Adipose tissue (tissue), 3 donors: Measurements from ENCODE around the gene CHD1. TPM values are rescaled to one million over a fixed set of nuclear protein-coding genes. Genes with fewer than 3 reads are reported as not detected.

Source experiments
- H3K27ac ChIP-seq: one replicate; pipeline ENCODE4 v1.5.1; 2013; ENCODE audit warnings: low read depth, low read length
- WGBS, 3 donors: extraction: QIAGEN DNeasy Blood & Tissue Kit; methylation state at CpG; one replicate each; pipeline ENCODE4 v1.1.7; 2013; 5-methylcytosine and 5-hydroxymethylcytosine counted together
- polyA plus RNA-seq, 3 donors: library from polyadenylated mRNA; stranded (reverse); fragments of 200-250 nt; gene quantifications; one replicate each; pipeline ENCODE4 v1.2.3, GENCODE V29; 2013
- donor health status: healthy with polysubstance abuse.
- donor health status: Bipolar disorder and iron deficiency.
- donor health status: healthy.

The CHD1 gene
- polyA plus RNA-seq, 3 donors, result 6.7 to 27.3 (median 21.4) TPM

DNA sequence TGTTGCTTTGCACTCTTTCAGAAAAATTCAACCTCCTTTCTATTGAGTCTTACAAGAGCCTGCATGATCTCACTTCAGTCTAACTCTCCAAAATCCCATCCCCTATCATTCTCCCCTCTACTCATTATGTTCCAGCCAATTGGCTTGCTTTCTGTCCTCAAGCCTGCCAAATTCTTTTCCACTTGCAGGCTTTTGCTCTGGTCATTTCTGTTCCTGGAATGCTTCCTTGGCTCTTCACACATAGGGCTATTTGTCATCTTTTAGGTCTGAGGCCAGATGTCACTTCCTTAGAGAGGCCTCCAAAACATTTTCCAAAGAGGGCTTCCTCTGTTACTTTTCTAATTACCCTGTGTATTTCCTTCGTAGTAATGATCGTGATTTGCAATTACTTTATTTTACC is 11.8 kb upstream of the CHD1 start:
- H3K27ac ChIP-seq, result no peak overlapping the region
- 12 to 59% (median 15%) methylated on average over 2 of the region's 2 CpGs for WGBS, 3 donors

DNA sequence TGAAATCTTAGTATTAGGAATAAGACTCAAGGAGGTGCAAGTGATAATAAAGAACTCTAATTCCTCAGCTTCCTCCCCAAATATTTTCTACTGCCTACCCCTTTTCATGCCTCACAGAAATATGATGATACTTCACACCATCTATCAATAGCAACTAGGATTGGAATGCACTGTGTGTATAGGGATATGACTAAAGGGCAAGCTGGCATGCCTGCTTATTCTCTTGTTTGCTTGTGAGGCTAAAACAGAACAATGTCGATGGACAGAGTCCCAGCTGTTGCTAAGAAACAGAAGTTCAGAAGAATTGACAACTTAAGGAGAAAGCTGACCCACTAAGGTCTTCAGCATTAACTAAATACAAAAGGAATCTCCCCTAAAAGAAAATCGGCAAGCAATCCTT is 9.7 kb upstream of the CHD1 start:
- no peak overlapping the region for H3K27ac ChIP-seq
- 23 to 46% (median 40%) methylated on average over 2 of the region's 2 CpGs for WGBS, 3 donors

DNA sequence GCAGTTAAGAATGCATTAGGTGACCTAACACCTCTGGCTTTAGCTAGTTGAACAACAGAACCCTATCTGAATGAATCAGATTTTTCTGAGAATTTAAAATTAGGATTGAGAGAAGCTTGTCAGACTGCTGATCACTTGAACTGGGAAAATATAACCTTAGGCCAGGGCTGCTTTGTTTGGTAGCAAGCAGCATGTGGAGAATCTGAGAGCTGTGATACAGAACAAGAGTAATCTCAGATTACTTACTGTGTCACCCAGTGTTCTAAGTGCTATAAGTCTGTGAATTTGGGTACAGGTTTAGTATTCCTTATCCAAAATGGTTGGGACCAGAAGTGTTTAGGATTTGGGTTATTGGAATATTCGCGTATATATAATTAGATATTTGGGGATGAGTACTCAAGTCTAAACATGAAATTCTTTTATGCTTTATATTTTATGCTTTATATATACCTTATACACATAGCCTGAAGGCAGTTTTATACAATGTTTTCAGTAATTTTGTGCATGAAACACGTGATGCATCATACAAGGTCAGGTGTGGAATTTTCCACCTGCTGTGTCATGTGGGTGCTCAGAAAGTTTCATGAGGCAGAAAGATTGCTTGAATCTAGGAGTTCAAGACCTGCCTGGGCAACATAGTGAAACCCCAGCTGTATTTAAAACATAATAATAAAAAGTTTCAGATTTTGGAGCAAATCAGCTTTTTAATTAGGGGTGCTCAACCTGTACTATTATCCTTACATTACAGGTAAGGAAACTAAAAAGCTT is 8.3 kb upstream of the CHD1 start:
- 78 to 95% (median 90%) methylated on average over 3 of the region's 3 CpGs for WGBS, 3 donors
- no peak overlapping the region for H3K27ac ChIP-seq

DNA sequence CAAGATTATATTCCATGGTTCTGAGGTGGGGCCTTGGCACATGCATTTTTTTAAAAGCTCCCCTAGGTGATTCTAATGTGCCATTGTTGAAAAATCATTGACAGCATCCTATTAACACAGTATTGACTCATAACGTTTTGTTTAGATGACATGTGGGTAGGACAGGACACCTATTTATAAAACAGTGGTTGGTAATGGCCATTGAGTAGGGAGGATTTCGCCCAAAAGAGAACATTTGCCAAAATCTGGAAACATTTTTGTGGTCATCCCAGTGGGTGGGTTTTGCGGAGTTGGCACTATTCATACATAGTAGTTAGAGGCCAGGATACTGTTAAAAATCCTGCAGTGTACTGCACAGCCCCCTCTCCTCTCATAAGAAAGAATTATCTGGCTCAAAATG is 6.4 kb upstream of the CHD1 start:
- no peak overlapping the region for H3K27ac ChIP-seq
- 80 to 86% (median 82%) methylated on average over 3 of the region's 3 CpGs for WGBS, 3 donors

DNA sequence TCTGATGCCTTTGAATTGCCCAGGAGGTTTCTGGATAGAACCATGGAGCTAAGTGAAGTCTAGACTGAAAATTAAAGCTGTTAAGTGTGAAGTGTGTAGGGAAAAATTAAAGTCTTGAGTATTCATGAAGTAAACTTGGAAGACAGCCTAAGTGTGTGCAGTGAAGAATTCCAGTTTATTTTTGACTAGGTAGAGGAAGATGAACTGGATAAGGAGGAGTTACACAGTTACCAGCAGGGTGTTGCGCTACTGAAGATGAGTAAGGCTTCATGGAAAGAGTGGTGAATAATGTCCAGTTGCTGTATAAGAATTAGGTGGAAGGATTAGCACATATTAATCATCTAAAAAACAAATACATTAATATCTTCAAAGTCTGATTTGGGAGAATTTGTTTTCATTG is 5.7 kb upstream of the CHD1 start:
- no peak overlapping the region for H3K27ac ChIP-seq
- WGBS, 3 donors, result 83 to 94% (median 89%) methylated on average over 1 of the region's 1 CpG

DNA sequence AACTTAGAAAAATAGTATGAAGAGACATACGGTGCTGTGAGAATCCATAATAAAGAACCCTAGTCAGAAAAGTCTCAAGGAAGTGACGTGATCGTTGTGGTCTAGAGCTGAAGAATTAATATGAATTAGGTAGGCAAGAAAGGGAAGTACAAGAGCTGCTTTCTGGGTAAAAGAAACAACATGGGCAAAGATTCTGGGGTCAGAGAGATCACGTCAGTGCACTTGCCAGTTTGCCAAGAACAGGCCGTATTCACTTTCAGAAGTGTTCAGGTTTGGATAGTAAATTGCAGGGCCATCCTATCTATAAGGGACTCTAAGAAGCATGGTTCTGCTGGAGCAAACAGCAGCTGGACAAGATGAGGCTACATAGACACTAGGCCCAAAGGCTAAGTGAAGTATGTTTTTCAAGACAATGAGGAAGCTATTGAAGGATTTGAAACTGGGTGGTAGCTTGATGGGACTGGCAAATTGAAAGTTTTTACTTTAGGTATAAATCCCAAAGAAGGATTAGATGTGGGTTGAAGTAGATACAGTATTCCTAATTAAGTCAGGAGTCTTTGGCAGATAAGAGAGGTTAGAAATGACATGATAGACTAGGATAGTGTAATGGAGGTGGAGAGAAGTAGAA is 4.8 kb upstream of the CHD1 start:
- H3K27ac ChIP-seq, result no peak overlapping the region
- WGBS, 3 donors, result 53 to 86% (median 60%) methylated on average over 5 of the region's 5 CpGs

DNA sequence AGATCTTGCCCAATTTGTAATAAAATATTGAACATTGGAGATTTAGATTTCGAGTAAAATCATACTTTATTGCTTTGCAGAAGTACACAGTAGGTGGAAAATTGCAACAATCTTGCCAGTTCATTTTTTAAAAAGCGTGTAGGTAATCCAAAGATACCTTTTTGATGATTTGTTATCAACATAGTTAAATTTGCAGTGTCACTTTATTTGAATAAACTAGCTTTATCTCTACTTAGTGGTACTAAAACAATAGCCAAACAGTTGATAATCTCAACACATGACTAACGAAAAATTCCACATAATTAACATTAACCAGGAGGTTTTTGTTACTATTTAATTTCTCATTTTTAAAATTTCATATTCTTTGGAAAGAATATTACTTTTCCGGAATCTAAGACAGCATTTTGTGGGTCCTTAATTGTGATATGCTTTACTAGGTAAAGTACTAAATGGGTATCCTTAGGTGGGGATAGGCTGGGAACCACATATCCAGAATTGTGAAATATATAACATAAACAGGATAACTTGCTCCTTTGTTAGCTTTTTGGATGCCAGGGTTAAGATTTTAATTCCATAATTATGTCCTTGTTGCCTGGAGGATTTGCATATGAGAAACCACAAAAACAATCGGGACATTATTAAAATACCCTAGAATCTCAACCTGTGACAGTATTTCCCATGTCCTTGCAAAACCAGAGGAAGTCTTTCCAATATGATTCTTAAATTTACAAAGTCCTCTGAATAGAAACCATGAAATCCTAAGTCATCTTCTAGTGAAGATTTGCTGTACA is 2.4 kb upstream of the CHD1 start:
- 54 to 88% (median 86%) methylated on average over 5 of the region's 5 CpGs for WGBS, 3 donors
- no peak overlapping the region for H3K27ac ChIP-seq

DNA sequence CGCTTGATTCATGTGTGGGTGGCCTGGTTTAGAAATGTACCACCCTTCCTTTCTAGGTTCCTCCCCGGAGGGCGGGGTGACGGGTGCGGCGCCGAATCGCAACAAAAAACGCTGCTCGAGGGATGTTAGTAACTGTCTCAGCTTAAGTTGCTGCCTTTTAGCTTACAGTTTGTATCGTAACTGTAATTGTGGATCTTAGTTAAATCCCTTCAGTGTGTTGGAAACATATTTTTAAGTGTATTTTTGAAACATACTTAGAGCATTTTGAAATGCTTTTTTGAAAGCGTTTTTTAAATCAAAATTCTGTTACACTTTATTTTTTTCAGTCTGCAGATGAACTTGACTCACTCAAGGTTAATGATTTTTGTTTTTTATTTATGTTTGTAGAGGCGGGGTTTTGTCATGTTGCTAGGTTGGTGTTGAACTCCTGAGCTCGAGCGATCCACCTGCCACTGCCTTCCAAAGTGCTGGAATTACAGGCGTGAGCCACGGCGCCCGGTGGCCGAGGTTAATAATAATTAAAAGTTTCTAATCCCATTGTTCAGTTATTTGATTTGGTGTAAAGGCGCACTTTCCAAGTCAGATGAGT is 997 bp upstream of the CHD1 start:
- whole genome bisulfite sequencing, 3 donors, result 3 to 12% (median 8%) methylated on average over 21 of the region's 21 CpGs
- peak overlapping the region; percentile 100 for H3K27ac ChIP-seq

DNA sequence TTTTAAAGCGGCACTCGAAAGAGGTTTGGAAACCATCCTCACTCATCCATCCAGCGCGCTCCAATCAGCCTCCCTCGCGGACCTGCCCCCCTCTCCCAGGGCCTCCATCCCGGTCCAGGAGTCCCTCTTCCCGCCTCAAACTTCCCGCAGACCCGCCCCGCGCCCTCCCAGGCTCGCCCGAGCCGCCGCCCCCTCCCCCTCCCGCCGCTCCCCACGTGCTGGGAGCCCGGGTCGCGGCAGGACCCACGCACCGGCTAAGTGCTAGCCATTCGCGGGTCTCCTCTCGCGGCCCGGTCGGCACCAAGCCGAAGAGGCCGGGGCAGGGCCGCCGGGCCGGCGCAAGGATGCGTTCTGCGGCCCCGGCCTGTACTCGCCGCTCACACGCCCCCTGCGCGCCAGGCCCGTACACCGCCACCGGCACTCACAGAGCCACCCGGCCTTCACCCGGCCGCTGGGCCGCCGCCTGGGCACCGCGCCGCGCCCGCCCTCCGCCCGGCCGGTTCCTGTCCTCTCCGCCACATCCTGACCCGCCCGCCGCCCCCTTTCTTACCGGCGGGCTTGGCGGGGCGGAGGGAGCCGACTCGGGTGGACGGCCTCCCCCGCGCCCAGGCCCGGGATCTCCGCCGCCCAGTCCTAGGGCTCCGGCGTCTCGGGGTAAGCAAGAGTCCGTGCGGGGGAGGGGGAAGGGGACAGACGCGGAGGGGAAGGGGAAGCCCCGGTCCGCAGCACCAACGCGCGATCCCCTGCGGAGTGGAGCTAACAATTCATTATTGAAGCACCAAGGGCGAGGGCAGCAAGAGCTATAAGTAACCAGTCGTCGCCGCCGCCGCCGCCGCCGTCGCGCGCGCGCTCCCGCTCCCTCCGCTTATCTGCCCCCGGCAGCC is 576 bp downstream of the CHD1 start:
- 0 to 1% (median 0%) methylated on average over 95 to 106 of the region's 106 CpGs for WGBS, 3 donors
- peak overlapping the region; percentile 94 for H3K27ac ChIP-seq

DNA sequence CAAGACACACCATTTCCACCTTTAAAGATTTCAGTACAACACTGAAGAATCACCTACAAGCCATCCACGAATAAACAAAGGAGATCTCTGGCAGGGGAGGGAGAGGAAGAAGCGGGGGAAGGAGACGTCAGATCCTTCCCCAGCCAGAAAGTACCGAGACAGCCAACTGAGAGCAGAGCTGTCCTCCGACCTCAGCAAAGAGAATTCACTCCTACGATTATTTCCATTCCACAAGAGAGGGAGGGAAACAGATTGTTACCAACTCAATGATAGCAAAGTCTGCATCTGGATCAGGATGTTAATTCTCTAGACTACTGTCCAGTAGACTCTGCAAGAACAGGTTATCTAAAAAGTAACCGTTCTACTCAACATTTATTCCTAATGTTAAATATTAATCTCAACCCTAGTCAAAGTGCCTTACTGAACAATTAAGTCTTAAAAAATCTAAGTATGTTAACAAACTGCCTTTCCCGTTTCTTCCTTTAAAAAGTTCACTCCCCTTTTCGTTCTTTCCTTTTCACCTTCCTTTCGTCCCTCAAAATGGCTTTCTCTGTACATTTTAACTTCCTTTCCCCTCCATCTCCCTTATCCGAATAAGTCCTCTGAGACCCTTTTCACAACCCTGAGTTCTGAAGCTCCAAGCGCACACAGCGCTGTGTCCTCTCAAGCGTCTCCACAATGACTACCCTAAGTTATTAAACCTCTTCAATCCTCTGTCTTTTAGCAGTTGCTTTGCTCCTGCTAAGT is 1.4 kb downstream of the CHD1 start:
- WGBS, 3 donors, result 0 to 1% (median 1%) methylated on average over 14 of the region's 14 CpGs
- peak overlapping the region; percentile 94 for H3K27ac ChIP-seq

DNA sequence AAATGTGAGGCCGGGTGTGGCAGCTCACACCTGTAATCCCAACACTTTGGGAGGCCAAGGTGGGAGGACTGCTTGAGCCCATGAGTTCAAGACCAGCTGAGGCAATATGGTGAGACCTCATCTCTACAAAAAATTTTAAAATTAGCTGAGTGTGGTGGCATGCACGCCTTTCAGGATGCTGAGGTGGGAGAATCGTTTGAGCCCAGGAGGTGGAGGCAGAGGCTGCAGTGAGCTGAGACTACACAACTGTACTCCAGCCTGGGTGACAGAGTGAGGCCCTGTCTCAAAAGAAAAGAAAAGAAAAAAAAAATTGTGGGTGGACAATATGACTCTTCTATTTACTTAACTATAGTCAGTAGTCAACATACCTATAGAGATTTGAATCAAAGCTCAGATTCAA is 4.8 kb downstream of the CHD1 start:
- 81 to 85% (median 84%) methylated on average over 3 of the region's 3 CpGs for WGBS, 3 donors
- H3K27ac ChIP-seq, result no peak overlapping the region

DNA sequence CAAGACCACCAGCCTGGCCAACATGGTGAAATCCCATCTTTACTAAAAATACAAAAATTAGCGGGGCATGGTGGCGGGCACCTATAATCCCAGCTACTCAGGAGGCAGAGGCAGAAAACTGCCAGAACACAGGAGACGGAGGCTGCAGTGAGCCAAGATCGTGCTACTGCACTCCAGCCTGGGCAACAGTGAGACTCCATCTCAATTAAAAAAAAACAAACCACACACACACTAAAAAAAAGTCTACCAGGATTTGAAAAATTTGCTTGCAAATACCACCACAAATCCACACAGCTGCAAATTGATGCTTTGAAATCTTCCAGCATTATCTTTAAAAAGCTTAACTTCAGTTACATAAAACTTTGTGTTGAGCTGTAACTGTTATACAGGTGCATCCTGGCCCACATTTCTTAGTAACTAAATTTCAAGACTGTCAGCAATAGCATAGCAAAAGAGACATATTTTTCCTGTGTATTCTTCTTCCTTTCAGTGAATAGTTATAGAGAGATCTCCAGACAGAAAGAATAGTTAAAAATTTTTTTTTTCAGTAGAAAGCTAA is 6.8 kb downstream of the CHD1 start:
- WGBS, 3 donors, result 94 to 97% (median 94%) methylated on average over 4 of the region's 4 CpGs
- H3K27ac ChIP-seq, result no peak overlapping the region

DNA sequence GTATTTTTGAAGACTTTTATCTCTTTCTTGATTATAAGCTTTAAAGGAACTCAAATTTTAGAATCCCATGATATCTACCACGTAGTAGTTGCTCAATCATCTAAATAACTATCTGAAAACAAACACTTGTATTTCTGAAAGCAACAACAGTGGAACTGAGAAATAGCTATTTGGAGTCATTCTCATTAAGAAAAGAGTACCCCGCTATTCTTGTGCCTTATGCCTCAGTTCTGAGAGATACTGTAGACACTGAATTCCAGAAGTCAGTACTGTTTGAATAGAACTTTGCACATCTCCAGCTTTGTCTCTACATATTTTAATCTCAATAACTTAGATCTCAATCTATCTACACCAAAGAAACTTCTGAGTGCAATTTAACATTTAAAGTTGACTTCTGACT is 11.4 kb downstream of the CHD1 start:
- WGBS, 3 donors, result 61 to 68% (median 67%) methylated on average over 2 of the region's 2 CpGs
- H3K27ac ChIP-seq, result no peak overlapping the region

DNA sequence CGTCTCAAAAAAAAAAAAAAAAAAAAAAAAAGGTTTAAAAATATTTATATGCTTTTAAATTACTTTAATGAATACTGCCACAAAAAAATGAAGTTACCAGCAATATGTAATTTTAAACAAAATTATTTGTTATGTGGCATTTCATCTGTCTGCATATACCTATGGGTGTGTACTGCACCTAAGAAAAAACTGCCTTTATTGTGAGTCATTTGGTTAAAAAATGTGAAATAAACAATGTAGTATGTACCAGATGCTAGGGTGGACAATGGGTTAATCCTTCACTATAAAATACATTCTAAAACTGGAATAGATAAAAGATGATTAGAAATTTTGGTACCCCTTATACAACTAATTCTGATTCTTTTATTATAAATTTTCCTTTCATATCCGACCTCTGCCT is 12.3 kb downstream of the CHD1 start:
- 36 to 50% (median 47%) methylated on average over 2 of the region's 2 CpGs for WGBS, 3 donors
- H3K27ac ChIP-seq, result no peak overlapping the region

DNA sequence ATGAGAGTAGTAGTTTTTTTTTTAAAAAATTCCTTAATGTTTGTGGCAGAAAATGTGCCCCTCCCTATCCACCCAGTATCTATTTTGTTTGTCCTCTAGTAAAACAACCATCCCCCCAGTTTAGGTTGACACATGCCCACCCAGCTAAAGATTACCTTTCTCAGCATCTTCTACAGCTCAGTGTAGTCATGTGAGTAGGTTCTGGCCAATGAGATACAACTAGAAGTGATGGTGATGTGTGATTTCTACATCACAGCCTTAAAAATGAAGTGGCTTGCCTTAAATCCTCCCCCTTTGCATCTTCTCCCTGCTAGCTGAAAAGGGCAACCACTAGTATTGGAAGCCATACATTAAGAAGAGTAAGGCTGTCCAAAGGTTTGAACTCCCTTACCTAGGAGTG is 14.9 kb downstream of the CHD1 start:
- no peak overlapping the region for H3K27ac ChIP-seq

DNA sequence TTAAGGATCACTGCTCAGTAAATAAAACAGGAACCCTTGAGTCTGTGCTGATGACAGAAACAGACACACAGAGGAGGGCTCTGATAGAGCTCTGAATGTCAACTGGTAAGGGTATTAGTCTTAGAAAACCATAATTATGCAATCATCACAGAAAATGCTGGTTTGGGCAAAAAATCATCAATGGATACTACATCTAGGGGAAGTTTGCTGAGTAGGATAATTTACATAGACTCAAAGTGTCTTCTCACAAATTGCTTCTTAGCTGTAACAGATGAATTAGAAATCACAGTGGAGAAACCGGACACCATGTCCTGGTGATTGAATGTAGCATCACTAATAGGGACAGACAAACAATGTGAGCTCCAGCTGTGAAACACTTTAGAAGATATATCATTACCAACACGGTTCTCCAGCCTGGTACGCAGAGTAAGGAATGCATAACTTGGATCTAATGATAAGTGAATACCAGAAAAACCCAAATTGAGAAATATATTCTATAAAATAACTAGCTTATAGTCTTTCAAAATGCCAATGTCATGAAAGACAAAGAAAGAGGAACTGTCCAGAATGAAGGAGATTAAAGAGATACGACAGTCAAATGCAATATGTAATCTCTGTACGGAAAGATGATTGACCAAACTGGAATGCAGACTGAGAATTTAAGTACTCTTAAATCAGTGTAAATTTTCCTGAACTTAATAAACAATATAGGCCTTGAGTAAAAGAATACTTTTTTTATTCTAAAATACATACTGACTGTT is 17.3 kb downstream of the CHD1 start:
- 68 to 80% (median 70%) methylated on average over 5 of the region's 5 CpGs for WGBS, 3 donors
- no peak overlapping the region for H3K27ac ChIP-seq

DNA sequence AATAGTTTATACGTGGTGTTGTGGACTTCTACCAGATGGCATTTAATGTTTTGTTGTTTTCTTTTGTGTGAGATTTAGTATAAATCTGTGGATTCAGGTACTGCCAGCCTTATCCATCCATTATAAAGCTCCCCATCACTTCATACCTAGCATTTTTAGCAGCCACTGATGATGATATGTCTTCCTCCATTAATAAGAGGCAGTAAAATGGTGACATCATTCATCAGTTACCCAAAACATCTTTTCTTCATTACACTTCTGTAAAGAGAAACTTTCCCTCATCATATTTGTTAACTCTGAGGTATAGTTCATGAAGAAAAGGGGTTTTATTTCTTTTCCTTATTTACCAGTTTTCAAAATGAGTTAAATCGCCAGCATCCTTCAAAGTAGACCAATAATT is 19.4 kb downstream of the CHD1 start:
- WGBS, 3 donors, result 76 to 95% (median 94%) methylated on average over 2 of the region's 2 CpGs
- H3K27ac ChIP-seq, result no peak overlapping the region
